Smooth muscle cell (in vitro differentiated cells): ENCODE results near the gene FXYD3. TPM values are rescaled to one million over a fixed set of nuclear protein-coding genes. Genes with fewer than 3 reads are reported as not detected.

Source experiments
- DNase-seq: peaks from one replicate; lab custom pipeline; 2025; ENCODE audit not compliant: unreplicated experiment; lab: John Stamatoyannopoulos, UW
- H2AFZ ChIP-seq: fragments of 200-600 bp; sonication (generic); 2 replicates; pipeline ENCODE4 v1.6.0; 2016; ENCODE audit warnings: antibody characterized with exemption, low read depth, mild to moderate bottlenecking
- H3F3A ChIP-seq: fragments of 200-600 bp; sonication (generic); 2 replicates; pipeline ENCODE4 v1.6.0; 2017; ENCODE audit warnings: antibody characterized with exemption, low read depth
- H3K27ac ChIP-seq: fragments of 200-600 bp; sonication (generic); 2 replicates; pipeline ENCODE4 v1.5.1; 2016; ENCODE audit warnings: low read depth, mild to moderate bottlenecking
- H3K27me3 ChIP-seq: fragments of 200-600 bp; sonication (generic); 2 replicates; pipeline ENCODE4 v1.6.1; 2016; ENCODE audit warnings: low read depth, mild to moderate bottlenecking
- H3K36me3 ChIP-seq: fragments of 200-600 bp; sonication (generic); 2 replicates; pipeline ENCODE4 v1.5.1; 2016; ENCODE audit warnings: low read depth
- H3K4me1 ChIP-seq: fragments of 200-600 bp; sonication (generic); 2 replicates; pipeline ENCODE4 v1.5.1; 2016; ENCODE audit warnings: low read depth
- H3K4me2 ChIP-seq: fragments of 200-600 bp; sonication (generic); 2 replicates; pipeline ENCODE4 v1.6.0; 2016; ENCODE audit warnings: mild to moderate bottlenecking
- H3K4me3 ChIP-seq: fragments of 200-600 bp; sonication (generic); 2 replicates; pipeline ENCODE4 v1.5.1; 2016; ENCODE audit warnings: mild to moderate bottlenecking
- H3K79me2 ChIP-seq: fragments of 200-600 bp; sonication (generic); 2 replicates; pipeline ENCODE4 v1.6.0; 2016; ENCODE audit warnings: low read depth, mild to moderate bottlenecking
- H3K9ac ChIP-seq: fragments of 200-600 bp; sonication (generic); 2 replicates; pipeline ENCODE4 v1.6.0; 2016; ENCODE audit warnings: low read depth
- H3K9me3 ChIP-seq: fragments of 200-600 bp; sonication (generic); replicated peaks from 2 replicates; pipeline ENCODE4 v1.5.1; 2016; ENCODE audit warnings: low read depth
- H4K20me1 ChIP-seq: fragments of 200-600 bp; sonication (generic); 2 replicates; pipeline ENCODE4 v1.6.0; 2016; ENCODE audit warnings: low read depth
- CTCF ChIP-seq: fragments of 200-600 bp; sonication (generic); IDR thresholded peaks from 2 replicates; pipeline ENCODE4 v1.5.1; 2017; ENCODE audit warnings: borderline replicate concordance, mild to moderate bottlenecking, antibody characterized with exemption; ENCODE audit not compliant: insufficient read depth, poor library complexity, severe bottlenecking
- WGBS: methylation state at CpG from one replicate; pipeline ENCODE4 v1.1.7; 2016; ENCODE audit warnings: low lambda C conversion rate; 5-methylcytosine and 5-hydroxymethylcytosine counted together
- polyA plus RNA-seq: library from polyadenylated mRNA; unstranded; fragments of >200 nt; fragmentation: Nextera tagmentation; extraction: Ambion mirVana; gene quantifications from 2 replicates; pipeline ENCODE4 v1.2.1, GENCODE V29; 2016
- total RNA-seq: library from RNA; depleted of rRNA; stranded (reverse); fragments of >200 nt; gene quantifications from 2 replicates; pipeline ENCODE4 v1.2.3, GENCODE V29; 2014

Gene FXYD3
- total and polyA plus RNA-seq, 2 experiments from 2014 or later = 23.0 to 37.0 TPM

GRCh38 chr19:35161434-35161743 lies 45.8 kb downstream of the FXYD3 start:
- no peaks in the 10 kb centered on the region for H3K4me1 ChIP-seq
- H3K4me3 ChIP-seq = no peak overlapping the region
- no peaks in the 10 kb centered on the region for H3K27me3 ChIP-seq
- no peak overlapping the region for H3K4me2 ChIP-seq
- DNase-seq = no peak
- H3K9me3 ChIP-seq = peaks cover 9% of the 10 kb centered on the region
- H3F3A ChIP-seq = no peaks in the 10 kb centered on the region
- WGBS = 100% methylated on average over 2 of the region's 2 CpGs
- H3K36me3 ChIP-seq = peaks cover 46% of the 10 kb centered on the region
- no peak overlapping the region for H3K9ac ChIP-seq
- H3K27ac ChIP-seq = no peak overlapping the region
- no peaks in the 10 kb centered on the region for H3K79me2 ChIP-seq
- no peaks in the 10 kb centered on the region for H4K20me1 ChIP-seq
- TF ChIP-seq CTCF = no peak
- H2AFZ ChIP-seq = no peak overlapping the region

GRCh38 chr19:35162471-35163326 lies 47.1 kb downstream of the FXYD3 start:
- peak overlapping the region; percentile 27 for H3K27ac ChIP-seq
- H3K9ac ChIP-seq = no peak overlapping the region
- no peaks in the 10 kb centered on the region for H4K20me1 ChIP-seq
- H3K9me3 ChIP-seq = peaks cover 9% of the 10 kb centered on the region
- H2AFZ ChIP-seq = no peak overlapping the region
- no peaks in the 10 kb centered on the region for H3K79me2 ChIP-seq
- H3K4me3 ChIP-seq = no peak overlapping the region
- H3K36me3 ChIP-seq = peaks cover 49% of the 10 kb centered on the region
- WGBS = 68% methylated on average over 6 of the region's 6 CpGs
- DNase-seq = no peak
- no peak overlapping the region for H3K4me2 ChIP-seq
- no peaks in the 10 kb centered on the region for H3K4me1 ChIP-seq
- H3F3A ChIP-seq = no peaks in the 10 kb centered on the region
- H3K27me3 ChIP-seq = no peaks in the 10 kb centered on the region
- no peak for TF ChIP-seq CTCF

- H3K9ac ChIP-seq = no peak overlapping the region
- no peaks in the 10 kb centered on the region for H3K4me1 ChIP-seq
- no peak for DNase-seq
- H2AFZ ChIP-seq = no peak overlapping the region
- no peak overlapping the region for H3K4me2 ChIP-seq
- 100% methylated on average over 2 of the region's 2 CpGs for WGBS
- TF ChIP-seq CTCF = no peak
- no peak overlapping the region for H3K27ac ChIP-seq
- no peak overlapping the region for H3K4me3 ChIP-seq
- peaks cover 9% of the 10 kb centered on the region for H3K9me3 ChIP-seq
- H3K36me3 ChIP-seq = peaks cover 49% of the 10 kb centered on the region
- H4K20me1 ChIP-seq = no peaks in the 10 kb centered on the region
- H3K79me2 ChIP-seq = no peaks in the 10 kb centered on the region
- no peaks in the 10 kb centered on the region for H3F3A ChIP-seq
- H3K27me3 ChIP-seq = no peaks in the 10 kb centered on the region
These were observed 48.8 kb downstream of the FXYD3 start for GRCh38 chr19:35164418-35164817.
